Panc1 (cell line): ENCODE data around the gene SLC9A1.

Experiments used
- CTCF ChIP-seq: fragments of 450-650 bp; IDR thresholded peaks from 2 replicates; pipeline ENCODE4 v1.5.1; 2017; ENCODE audit warnings: mild to moderate bottlenecking
- POLR2AphosphoS5 ChIP-seq: IDR thresholded peaks from 2 replicates; pipeline ENCODE4 v1.6.1; 2012; ENCODE audit warnings: mild to moderate bottlenecking, low read depth, low read length, moderate library complexity
- REST ChIP-seq, 2 experiments: IDR thresholded peaks; 2 replicates each; pipeline ENCODE4 v1.6.1; 2011 to 2012; ENCODE audit warnings: low read depth in 2 of 2, control low read depth in 1 of 2, low read length in 1 of 2, mild to moderate bottlenecking in 1 of 2, moderate library complexity in 1 of 2; ENCODE audit not compliant: insufficient read depth in 1 of 2
- TCF7L2 ChIP-seq: IDR thresholded peaks from 2 replicates; pipeline ENCODE4 v1.6.1; 2011; ENCODE audit warnings: mild to moderate bottlenecking, low read depth, low read length, inconsistent platforms

GRCh38 chr1:27136998-27137542 lies 17.9 kb downstream of the SLC9A1 start:
- TF ChIP-seq CTCF = no peak
- no peak for TF ChIP-seq TCF7L2
- no peak for TF ChIP-seq POLR2AphosphoS5
- no peak for TF ChIP-seq REST (IDR thresholded peaks at IDR 0.05; ENCODE audit: insufficient read depth in 1 of 2, low read depth in 2 of 2, low read length in 1 of 2)
